A549 (cell line): ENCODE measurements around the gene CA12. TPM values are rescaled to one million over a fixed set of nuclear protein-coding genes. Genes with fewer than 3 reads are reported as not detected.

ENCODE experiments used
- ATAC-seq, 2 experiments: fragments of 200-7000 bp in 1 of 2; fragments of >200 bp in 1 of 2; cut with Nextera tagmentation in 1 of 2; cut with Tn5 transposase in 1 of 2; 3 replicates each; pipeline versions ENCODE4 v1.8.0 to v1.9.1; 2018 to 2020; ENCODE audit warnings: mild to moderate bottlenecking in 1 of 2, moderate library complexity in 1 of 2
- CTCF ChIA-PET: fragments of 300-600 bp; sonication (Branson Sonifier 250); formaldehyde crosslinking; extraction: SDS; loops from one replicate; lab custom pipeline; 2021; ENCODE audit warnings: antibody characterized with exemption, inconsistent platforms; lab: Yijun Ruan, JAX
- POLR2A ChIA-PET: fragments of 350-600 bp; formaldehyde crosslinking; extraction: SDS; loops from one replicate; lab custom pipeline; 2021; ENCODE audit warnings: antibody characterized with exemption, inconsistent platforms; lab: Yijun Ruan, JAX
- DNase-seq, 2 experiments: peaks; one replicate each; pipeline versions ENCODE4 v3.0.0 to v3.0.0-alpha.2; 2011 to 2016; ENCODE audit warnings: low read depth in 1 of 2, low spot score in 1 of 2
- FAIRE-seq: peaks from 2 replicates; lab custom pipeline; 2011; peaks lifted over from hg19 to GRCh38; lab: Jason Lieb, UNC
- H3K27ac ChIP-seq, 2 experiments: fragments of >200 bp; sonication (Bioruptor Twin); formaldehyde crosslinking; 3 replicates each; pipeline ENCODE4 v1.5.1; 2016 to 2017
- H3K4me1 ChIP-seq: fragments of >200 bp; sonication (Bioruptor Twin); formaldehyde crosslinking; 3 replicates; pipeline ENCODE4 v1.6.1; 2016
- H3K4me2 ChIP-seq: fragments of >200 bp; sonication (Bioruptor Twin); formaldehyde crosslinking; 3 replicates; pipeline ENCODE4 v1.6.1; 2016
- H3K4me3 ChIP-seq: fragments of >200 bp; sonication (Bioruptor Twin); formaldehyde crosslinking; 3 replicates; pipeline ENCODE4 v1.5.1; 2016
- H3K9me3 ChIP-seq: fragments of >200 bp; sonication (Bioruptor Twin); formaldehyde crosslinking; 3 replicates; pipeline ENCODE4 v1.6.1; 2016
- BCL3 ChIP-seq: fragments of >200 bp; sonication (Bioruptor Twin); formaldehyde crosslinking; IDR thresholded peaks from 3 replicates; pipeline ENCODE4 v1.6.1; 2016
- CEBPB ChIP-seq, 2 experiments: fragments of >200 bp in 1 of 2; sonication (Bioruptor Twin) in 1 of 2; formaldehyde crosslinking in 1 of 2; IDR thresholded peaks; 2 replicates each; pipeline ENCODE4 v1.6.1; 2012 to 2016
- CHD2 ChIP-seq: fragments of 150-350 bp; IDR thresholded peaks from 2 replicates; pipeline ENCODE4 v1.6.1; 2014; ENCODE audit warnings: low read length; ENCODE audit not compliant: partially characterized antibody
- CTCF ChIP-seq: fragments of >200 bp; sonication (Bioruptor Twin); formaldehyde crosslinking; IDR thresholded peaks from 3 replicates; pipeline ENCODE4 v1.5.1; 2016
- E2F6 ChIP-seq: IDR thresholded peaks from 2 replicates; pipeline ENCODE4 v1.6.1; 2012; ENCODE audit warnings: low read depth, borderline replicate concordance
- ELK1 ChIP-seq: fragments of 150-350 bp; IDR thresholded peaks from 2 replicates; pipeline ENCODE4 v1.6.1; 2014; ENCODE audit warnings: low read depth, mild to moderate bottlenecking, low read length
- FOSL2 ChIP-seq, 2 experiments: fragments of 450-650 bp in 1 of 2; fragments of >200 bp in 1 of 2; sonication (Bioruptor Twin) in 1 of 2; formaldehyde crosslinking; IDR thresholded peaks; 2 replicates each; pipeline versions ENCODE4 v1.5.0 to v1.6.1; 2016 to 2020; ENCODE audit warnings: mild to moderate bottlenecking in 1 of 2, moderate library complexity in 1 of 2
- FOXS1 ChIP-seq: fragments of 250-450 bp; sonication (Bioruptor Pico); IDR thresholded peaks from 2 replicates; pipeline ENCODE4 v1.5.0; 2020; ENCODE audit warnings: mild to moderate bottlenecking, moderate library complexity
- HOXB13 ChIP-seq: fragments of 250-450 bp; sonication (Bioruptor Pico); IDR thresholded peaks from 2 replicates; pipeline ENCODE4 v1.5.0; 2020; ENCODE audit warnings: low read depth, mild to moderate bottlenecking, moderate library complexity
- JUN ChIP-seq, 2 experiments: fragments of >200 bp; sonication (Bioruptor Twin); formaldehyde crosslinking; IDR thresholded peaks; 2 replicates in 1 of 2; 3 replicates in 1 of 2; pipeline ENCODE4 v1.6.1; 2016 to 2017
- MAFK ChIP-seq: fragments of 450-650 bp; IDR thresholded peaks from 2 replicates; pipeline ENCODE4 v1.6.1; 2014; ENCODE audit not compliant: partially characterized antibody
- MAX ChIP-seq: IDR thresholded peaks from 2 replicates; pipeline ENCODE4 v1.6.1; 2012
- MAZ ChIP-seq: fragments of 150-350 bp; IDR thresholded peaks from 2 replicates; pipeline ENCODE4 v1.6.1; 2014; ENCODE audit warnings: antibody characterized with exemption, low read depth, low read length, borderline replicate concordance
- MYC ChIP-seq: IDR thresholded peaks from 2 replicates; pipeline ENCODE4 v1.6.1; 2012; ENCODE audit warnings: mild to moderate bottlenecking, inconsistent platforms, low read length, improper control_type of control experiment, borderline replicate concordance
- NPAS2 ChIP-seq: fragments of 250-450 bp; sonication (Bioruptor Pico); IDR thresholded peaks from 2 replicates; pipeline ENCODE4 v1.8.0; 2022; ENCODE audit warnings: mild to moderate bottlenecking, moderate library complexity, borderline replicate concordance
- PHF8 ChIP-seq: fragments of 200-600 bp; sonication (generic); IDR thresholded peaks from 2 replicates; pipeline ENCODE4 v1.6.1; 2016; ENCODE audit warnings: low read depth, mild to moderate bottlenecking, antibody characterized with exemption, moderate library complexity, borderline replicate concordance
- POLR2AphosphoS2 ChIP-seq: conservative IDR thresholded peaks from 2 replicates; pipeline ENCODE4 v1.6.1; 2012; ENCODE audit warnings: low read length, improper control_type of control experiment, inconsistent platforms
- RARB ChIP-seq: fragments of 250-450 bp; sonication (Bioruptor Pico); IDR thresholded peaks from 2 replicates; pipeline ENCODE4 v1.8.0; 2021; ENCODE audit warnings: mild to moderate bottlenecking, moderate library complexity
- RCOR1 ChIP-seq: fragments of 150-350 bp; IDR thresholded peaks from 2 replicates; pipeline ENCODE4 v1.6.1; 2014; ENCODE audit warnings: antibody characterized with exemption, low read length, low read depth
- RFX5 ChIP-seq: fragments of 450-650 bp; IDR thresholded peaks from 2 replicates; pipeline ENCODE4 v1.7.1; 2014; ENCODE audit warnings: antibody characterized with exemption, mild to moderate bottlenecking, moderate library complexity
- SREBF2 ChIP-seq: fragments of 450-650 bp; IDR thresholded peaks from 2 replicates; pipeline ENCODE4 v1.6.1; 2014; ENCODE audit warnings: mild to moderate bottlenecking, moderate library complexity
- TFCP2L1 ChIP-seq: fragments of 250-450 bp; sonication (Bioruptor Pico); IDR thresholded peaks from 2 replicates; pipeline ENCODE4 v1.5.0; 2021; ENCODE audit warnings: mild to moderate bottlenecking
- TP53 ChIP-seq: fragments of 250-450 bp; sonication (Bioruptor Pico); IDR thresholded peaks from 2 replicates; pipeline ENCODE4 v1.5.0; 2021; ENCODE audit warnings: mild to moderate bottlenecking, moderate library complexity
- ZC3H11A ChIP-seq: fragments of 450-650 bp; IDR thresholded peaks from 2 replicates; pipeline ENCODE4 v1.6.1; 2014; ENCODE audit warnings: antibody characterized with exemption, mild to moderate bottlenecking
- ZFP36 ChIP-seq: fragments of 450-650 bp; IDR thresholded peaks from 2 replicates; pipeline ENCODE4 v1.6.1; 2014; ENCODE audit warnings: borderline replicate concordance; ENCODE audit not compliant: partially characterized antibody
- ZNF302 ChIP-seq: fragments of 250-450 bp; sonication (Bioruptor Pico); IDR thresholded peaks from 2 replicates; pipeline ENCODE4 v1.9.0; 2021; ENCODE audit warnings: inconsistent platforms, mild to moderate bottlenecking, moderate library complexity
- WGBS: methylation state at CpG from one replicate; pipeline ENCODE4 v1.1.6; 2017; ENCODE audit errors: missing lambda C conversion rate; 5-methylcytosine and 5-hydroxymethylcytosine counted together
- polyA plus RNA-seq, 4 experiments: library from polyadenylated mRNA; depleted of rRNA in 3 of 4; stranded (reverse); fragments of >200 nt; fragmentation: RNase III in 1 of 4; extraction: RNeasy Plus Mini Kit Qiagen cat#74134 plus additional on column Dnase treatment in 1 of 4; gene quantifications; 2 replicates in 3 of 4; 3 replicates in 1 of 4; pipeline ENCODE4 v1.2.3, GENCODE V29; 2011 to 2017

CA12 gene
- polyA plus RNA-seq, 2 of the 4 experiments (the other 2 are of a cell fraction): 129 to 323 TPM

- TF ChIP-seq ZC3H11A (no peak), CEBPB (IDR thresholded peaks at IDR 0.05) (no peak), FOSL2 (IDR thresholded peaks at IDR 0.05) (no peak), FOSL2 (CRISPR knock-in tag; IDR thresholded peaks at IDR 0.05) (no peak), HOXB13 (CRISPR knock-in tag) (no peak), RARB (CRISPR knock-in tag) (no peak), PHF8 (no peak), MYC (no peak), MAZ (no peak), ZFP36 (no peak), TP53 (CRISPR knock-in tag) (no peak)
- ChIA-PET POLR2A (no interaction called here), CTCF (interaction anchor here (1.1 to 1.3 kb wide), 2 partner anchors 12 to 23 kb away, joined by 3 to 4 read pairs; no protein-coding TSS in a partner anchor)
- ATAC-seq (no peak; a peak in 1 of 6 replicates), DNase-seq (no peak), FAIRE-seq (no peak)
- Histone ChIP-seq H3K4me2 (no peak overlapping the region), H3K4me3 (no peak overlapping the region), H3K9me3 (no peaks in the 10 kb centered on the region), H3K4me1 (no peaks in the 10 kb centered on the region), H3K27ac (no peak overlapping the region)
- 47% methylated on average over 2 of the region's 2 CpGs for WGBS
These were observed 67.2 kb downstream of the CA12 start for GRCh38 chr15:63314409-63314808.

- ChIA-PET CTCF (no interaction called here), POLR2A (no interaction called here)
- Histone ChIP-seq H3K27ac (no peak overlapping the region), H3K4me3 (no peak overlapping the region), H3K4me1 (no peaks in the 10 kb centered on the region), H3K4me2 (no peak overlapping the region), H3K9me3 (no peaks in the 10 kb centered on the region)
- FAIRE-seq (no peak), ATAC-seq (no peak), DNase-seq (no peak)
- 83% methylated on average over 4 of the region's 4 CpGs for WGBS
- TF ChIP-seq ELK1 (no peak), PHF8 (no peak), SREBF2 (no peak), JUN (IDR thresholded peaks at IDR 0.05) (no peak), CEBPB (IDR thresholded peaks at IDR 0.05) (no peak), POLR2AphosphoS2 (no peak), FOXS1 (CRISPR knock-in tag) (no peak), MAX (no peak), RCOR1 (no peak), E2F6 (no peak), ZNF302 (CRISPR knock-in tag) (no peak), BCL3 (no peak), MAFK (no peak), ZC3H11A (no peak), NPAS2 (CRISPR knock-in tag) (no peak), CHD2 (no peak), TFCP2L1 (CRISPR knock-in tag) (no peak), CTCF (no peak), RFX5 (no peak), MAZ (no peak)
These were observed 67.8 kb downstream of the CA12 start for GRCh38 chr15:63313825-63314224.
